HG03196 (cell line): Measurements from ENCODE around the gene BTG2.

ENCODE experiments used
- ATAC-seq: cut with Tn5 transposase; IDR thresholded peaks from one replicate; pipeline ENCODE4 v1.9.1; 2021; ENCODE audit not compliant: unreplicated experiment

Gene BTG2

GRCh38 chr1:203276408-203276807 lies 28.9 kb upstream of the BTG2 start:
- no peak for ATAC-seq

GRCh38 chr1:203276916-203277545 lies 28.3 kb upstream of the BTG2 start:
- ATAC-seq: no peak

- no peak for ATAC-seq
Observed at GRCh38 chr1:203278082-203278884, 27.0 kb upstream of the BTG2 start.

GRCh38 chr1:203278885-203279406 lies 26.4 kb upstream of the BTG2 start:
- ATAC-seq: no peak

GRCh38 chr1:203280061-203280460 lies 25.3 kb upstream of the BTG2 start:
- no peak for ATAC-seq

GRCh38 chr1:203281033-203281432 lies 24.3 kb upstream of the BTG2 start:
- ATAC-seq: no peak

- ATAC-seq: no peak
Observed at GRCh38 chr1:203281851-203282661, 23.3 kb upstream of the BTG2 start.

GRCh38 chr1:203282720-203283542 lies 22.4 kb upstream of the BTG2 start:
- peak; percentile 20 for ATAC-seq

- ATAC-seq: no peak
Observed at GRCh38 chr1:203283597-203283996, 21.7 kb upstream of the BTG2 start.

- ATAC-seq: no peak
Observed at GRCh38 chr1:203284411-203285123, 20.8 kb upstream of the BTG2 start.

- ATAC-seq: no peak
Observed at GRCh38 chr1:203286161-203286984, 18.9 kb upstream of the BTG2 start.

GRCh38 chr1:203287109-203287893 lies 18.0 kb upstream of the BTG2 start:
- ATAC-seq: peak; percentile 46

GRCh38 chr1:203287898-203288297 lies 17.4 kb upstream of the BTG2 start:
- no peak for ATAC-seq

GRCh38 chr1:203288400-203288799 lies 16.9 kb upstream of the BTG2 start:
- no peak for ATAC-seq

GRCh38 chr1:203289281-203289981 lies 15.9 kb upstream of the BTG2 start:
- peak; percentile 49 for ATAC-seq

- ATAC-seq: no peak
Observed at GRCh38 chr1:203289982-203290260, 15.4 kb upstream of the BTG2 start.

- peak; percentile 40 for ATAC-seq
Observed at GRCh38 chr1:203290261-203291089, 14.8 kb upstream of the BTG2 start.
